ENCODE results near the gene PSPC1.
"Not testable (repeated sequence)": the region's sequence is repeated elsewhere in the genome, so short reads cannot be mapped to it uniquely, and the experiment has no call there.

PSPC1 gene

GRCh38 chr13:19704256-19704655 lies 78.5 kb downstream of the PSPC1 start:
- not testable (repeated sequence) for H3K27ac Mint-ChIP-seq, H3K27me3 Mint-ChIP-seq, H3K36me3 Mint-ChIP-seq, H3K4me3 Mint-ChIP-seq, H3K9me3 Mint-ChIP-seq
- peaks cover 25% of the 10 kb centered on the region for H3K4me1 Mint-ChIP-seq

GRCh38 chr13:19701619-19702018 lies 81.1 kb downstream of the PSPC1 start:
- H3K9me3 Mint-ChIP-seq, result not testable (repeated sequence)
- peaks cover 12% of the 10 kb centered on the region for H3K36me3 Mint-ChIP-seq

GRCh38 chr13:19700963-19701362 lies 81.8 kb downstream of the PSPC1 start:
- H3K27ac Mint-ChIP-seq, H3K27me3 Mint-ChIP-seq, H3K4me3 Mint-ChIP-seq, H3K9me3 Mint-ChIP-seq: not testable (repeated sequence)
- H3K36me3 Mint-ChIP-seq, result peaks cover 12% of the 10 kb centered on the region
- peaks cover 22% of the 10 kb centered on the region for H3K4me1 Mint-ChIP-seq

More at GRCh38 chr13:19701619-19702018, 81.1 kb downstream of the PSPC1 start:
- peaks cover 23% of the 10 kb centered on the region for H3K4me1 Mint-ChIP-seq
- not testable (repeated sequence) for H3K4me3 Mint-ChIP-seq, H3K27ac Mint-ChIP-seq, H3K27me3 Mint-ChIP-seq

- no peaks in the 10 kb centered on the region for H3K9me3 Mint-ChIP-seq
- H3K4me3 Mint-ChIP-seq, result no peak overlapping the region
- no peaks in the 10 kb centered on the region for H3K27me3 Mint-ChIP-seq
- H3K4me1 Mint-ChIP-seq, result peaks cover 24% of the 10 kb centered on the region
- H3K27ac Mint-ChIP-seq, result no peak overlapping the region
- H3K36me3 Mint-ChIP-seq, result peaks cover 13% of the 10 kb centered on the region
Observed at GRCh38 chr13:19695829-19696228, 86.9 kb downstream of the PSPC1 start.

- peaks cover 16% of the 10 kb centered on the region for H3K36me3 Mint-ChIP-seq
- H3K4me3 Mint-ChIP-seq, result no peak overlapping the region
- peaks cover 28% of the 10 kb centered on the region for H3K4me1 Mint-ChIP-seq
- H3K27me3 Mint-ChIP-seq, result no peaks in the 10 kb centered on the region
- no peaks in the 10 kb centered on the region for H3K9me3 Mint-ChIP-seq
- H3K27ac Mint-ChIP-seq, result no peak overlapping the region
Observed at GRCh38 chr13:19695428-19695827, 87.3 kb downstream of the PSPC1 start.

GRCh38 chr13:19691447-19691846 lies 91.3 kb downstream of the PSPC1 start:
- not testable (repeated sequence) for H3K27ac Mint-ChIP-seq, H3K9me3 Mint-ChIP-seq, H3K4me3 Mint-ChIP-seq, H3K27me3 Mint-ChIP-seq
- Mint-ChIP-seq H3K4me1 (peaks cover 18% of the 10 kb centered on the region), H3K36me3 (peaks cover 11% of the 10 kb centered on the region)

GRCh38 chr13:19685437-19685836 lies 97.3 kb downstream of the PSPC1 start:
- Mint-ChIP-seq H3K4me3 (no peak overlapping the region), H3K27ac (peak overlapping the region; percentile 37), H3K9me3 (no peaks in the 10 kb centered on the region), H3K36me3 (peaks cover 1% of the 10 kb centered on the region), H3K27me3 (no peaks in the 10 kb centered on the region), H3K4me1 (peaks cover 40% of the 10 kb centered on the region)

GRCh38 chr13:19685034-19685433 lies 97.7 kb downstream of the PSPC1 start:
- H3K36me3 Mint-ChIP-seq, result peaks cover 1% of the 10 kb centered on the region
- peak overlapping the region; percentile 37 for H3K27ac Mint-ChIP-seq
- H3K4me3 Mint-ChIP-seq, result no peak overlapping the region
- no peaks in the 10 kb centered on the region for H3K9me3 Mint-ChIP-seq
- no peaks in the 10 kb centered on the region for H3K27me3 Mint-ChIP-seq
- peaks cover 39% of the 10 kb centered on the region for H3K4me1 Mint-ChIP-seq

GRCh38 chr13:19681517-19681916 lies 101.2 kb downstream of the PSPC1 start:
- H3K27me3 Mint-ChIP-seq, result no peaks in the 10 kb centered on the region
- H3K4me3 Mint-ChIP-seq, result no peak overlapping the region
- H3K9me3 Mint-ChIP-seq, result no peaks in the 10 kb centered on the region
- H3K4me1 Mint-ChIP-seq, result peaks cover 42% of the 10 kb centered on the region
- peak overlapping the region; percentile 84 for H3K27ac Mint-ChIP-seq
- peaks cover 3% of the 10 kb centered on the region for H3K36me3 Mint-ChIP-seq

GRCh38 chr13:19680751-19681150 lies 102.0 kb downstream of the PSPC1 start:
- Mint-ChIP-seq H3K9me3 (no peaks in the 10 kb centered on the region), H3K36me3 (peaks cover 3% of the 10 kb centered on the region), H3K4me3 (no peak overlapping the region), H3K27me3 (no peaks in the 10 kb centered on the region), H3K4me1 (peaks cover 37% of the 10 kb centered on the region), H3K27ac (peak overlapping the region; percentile 30)

GRCh38 chr13:19676168-19676567 lies 106.6 kb downstream of the PSPC1 start:
- H3K4me1 Mint-ChIP-seq, result peaks cover 3% of the 10 kb centered on the region
- H3K27ac Mint-ChIP-seq, result peak overlapping the region; percentile 86
- peaks cover 11% of the 10 kb centered on the region for H3K36me3 Mint-ChIP-seq
- no peaks in the 10 kb centered on the region for H3K9me3 Mint-ChIP-seq
- no peaks in the 10 kb centered on the region for H3K27me3 Mint-ChIP-seq
- no peak overlapping the region for H3K4me3 Mint-ChIP-seq

- H3K4me3 Mint-ChIP-seq, result no peak overlapping the region
- H3K9me3 Mint-ChIP-seq, result no peaks in the 10 kb centered on the region
- peaks cover 3% of the 10 kb centered on the region for H3K4me1 Mint-ChIP-seq
- peaks cover 13% of the 10 kb centered on the region for H3K36me3 Mint-ChIP-seq
- H3K27me3 Mint-ChIP-seq, result no peaks in the 10 kb centered on the region
- peak overlapping the region; percentile 24 for H3K27ac Mint-ChIP-seq
Observed at GRCh38 chr13:19674898-19675297, 107.8 kb downstream of the PSPC1 start.

- Mint-ChIP-seq H3K4me1 (peaks cover 3% of the 10 kb centered on the region), H3K27me3 (no peaks in the 10 kb centered on the region), H3K9me3 (no peaks in the 10 kb centered on the region), H3K27ac (peak overlapping the region; percentile 56), H3K4me3 (no peak overlapping the region), H3K36me3 (peaks cover 13% of the 10 kb centered on the region)
Observed at GRCh38 chr13:19673473-19674430, 109.0 kb downstream of the PSPC1 start.

GRCh38 chr13:19672990-19673389 lies 109.8 kb downstream of the PSPC1 start:
- H3K4me1 Mint-ChIP-seq, result peaks cover 3% of the 10 kb centered on the region
- no peak overlapping the region for H3K4me3 Mint-ChIP-seq
- H3K9me3 Mint-ChIP-seq, result no peaks in the 10 kb centered on the region
- H3K27ac Mint-ChIP-seq, result no peak overlapping the region
- no peaks in the 10 kb centered on the region for H3K27me3 Mint-ChIP-seq
- H3K36me3 Mint-ChIP-seq, result peaks cover 13% of the 10 kb centered on the region

GRCh38 chr13:19670147-19670546 lies 112.6 kb downstream of the PSPC1 start:
- Mint-ChIP-seq H3K36me3 (peaks cover 12% of the 10 kb centered on the region), H3K9me3 (no peaks in the 10 kb centered on the region), H3K27ac (no peak overlapping the region), H3K4me3 (no peak overlapping the region), H3K27me3 (no peaks in the 10 kb centered on the region), H3K4me1 (no peaks in the 10 kb centered on the region)

GRCh38 chr13:19668778-19669177 lies 114.0 kb downstream of the PSPC1 start:
- H3K9me3 Mint-ChIP-seq, result no peaks in the 10 kb centered on the region
- H3K27ac Mint-ChIP-seq, result no peak overlapping the region
- no peak overlapping the region for H3K4me3 Mint-ChIP-seq
- H3K27me3 Mint-ChIP-seq, result no peaks in the 10 kb centered on the region
- H3K36me3 Mint-ChIP-seq, result peaks cover 18% of the 10 kb centered on the region
- H3K4me1 Mint-ChIP-seq, result no peaks in the 10 kb centered on the region

All from activated naive CD4-positive, alpha-beta T cell treated with anti-CD3 and anti-CD28 coated beads, Interleukin-2, amount 50 U/mL, for 24 hours (primary cell).